WERI-Rb-1 (cell line): ENCODE data around the gene ADORA2A.

Experiments
- DNase-seq: peaks from one replicate; pipeline ENCODE4 v3.0.0-alpha.2; 2020
- H3K27ac ChIP-seq: fragments of 250-450 bp; sonication (Bioruptor Pico); 2 replicates; pipeline ENCODE4 v1.5.1; 2020; ENCODE audit warnings: mild to moderate bottlenecking, moderate library complexity
- H3K27me3 ChIP-seq: fragments of 250-450 bp; sonication (Bioruptor Pico); 2 replicates; pipeline ENCODE4 v1.5.1; 2021; ENCODE audit warnings: mild to moderate bottlenecking, low read depth, moderate library complexity; ENCODE audit not compliant: insufficient read depth, severe bottlenecking
- H3K36me3 ChIP-seq: fragments of 250-450 bp; sonication (Bioruptor Pico); 2 replicates; pipeline ENCODE4 v1.5.1; 2020; ENCODE audit warnings: mild to moderate bottlenecking, moderate library complexity
- H3K4me3 ChIP-seq: 2 replicates; pipeline ENCODE4 v1.5.1; 2011; ENCODE audit warnings: low read depth, mild to moderate bottlenecking, control low read depth, low read length
- H3K9me3 ChIP-seq: fragments of 250-450 bp; sonication (Bioruptor Pico); 2 replicates; pipeline ENCODE4 v1.5.1; 2021; ENCODE audit warnings: mild to moderate bottlenecking, moderate library complexity; ENCODE audit not compliant: severe bottlenecking
- CTCF ChIP-seq: IDR thresholded peaks from 2 replicates; pipeline ENCODE4 v1.5.1; 2011; ENCODE audit warnings: low read depth, mild to moderate bottlenecking, control low read depth, inconsistent platforms, low read length

The ADORA2A gene

GRCh38 chr22:24413271-24413670, 14.1 kb upstream of the ADORA2A start:
- Histone ChIP-seq H3K27ac (no peak overlapping the region), H3K9me3 (no peaks in the 10 kb centered on the region), H3K27me3 (no peaks in the 10 kb centered on the region), H3K36me3 (peaks cover 54% of the 10 kb centered on the region), H3K4me3 (no peak overlapping the region)
- TF ChIP-seq CTCF = no peak
- DNase-seq = no peak

GRCh38 chr22:24413736-24414385, 13.5 kb upstream of the ADORA2A start:
- H3K9me3 ChIP-seq = no peaks in the 10 kb centered on the region
- H3K27ac ChIP-seq = no peak overlapping the region
- no peak for TF ChIP-seq CTCF
- H3K27me3 ChIP-seq = no peaks in the 10 kb centered on the region
- DNase-seq = no peak
- H3K36me3 ChIP-seq = peaks cover 48% of the 10 kb centered on the region
- H3K4me3 ChIP-seq = no peak overlapping the region

- no peak for TF ChIP-seq CTCF
- H3K36me3 ChIP-seq = peaks cover 45% of the 10 kb centered on the region
- H3K27me3 ChIP-seq = no peaks in the 10 kb centered on the region
- no peak for DNase-seq
- no peak overlapping the region for H3K4me3 ChIP-seq
- no peak overlapping the region for H3K27ac ChIP-seq
- H3K9me3 ChIP-seq = no peaks in the 10 kb centered on the region
Measured at GRCh38 chr22:24414523-24414922, 12.9 kb upstream of the ADORA2A start.

GRCh38 chr22:24414984-24415945, 12.1 kb upstream of the ADORA2A start:
- H3K36me3 ChIP-seq = peaks cover 44% of the 10 kb centered on the region
- no peak overlapping the region for H3K27ac ChIP-seq
- no peaks in the 10 kb centered on the region for H3K27me3 ChIP-seq
- no peaks in the 10 kb centered on the region for H3K9me3 ChIP-seq
- DNase-seq = no peak
- no peak overlapping the region for H3K4me3 ChIP-seq
- no peak for TF ChIP-seq CTCF

- Histone ChIP-seq H3K27ac (no peak overlapping the region), H3K36me3 (peaks cover 41% of the 10 kb centered on the region), H3K9me3 (no peaks in the 10 kb centered on the region), H3K4me3 (no peak overlapping the region), H3K27me3 (no peaks in the 10 kb centered on the region)
- no peak for DNase-seq
- TF ChIP-seq CTCF = no peak
Measured at GRCh38 chr22:24416095-24416494, 11.3 kb upstream of the ADORA2A start.
